HG02970 (cell line): ENCODE measurements around the gene KCNMA1.
"Not testable (repeated sequence)": the region's sequence is repeated elsewhere in the genome, so short reads cannot be mapped to it uniquely, and the experiment has no call there.

Source experiments
- ATAC-seq: cut with Tn5 transposase; IDR thresholded peaks from one replicate; pipeline ENCODE4 v1.9.1; 2021; ENCODE audit warnings: mild to moderate bottlenecking, moderate library complexity, moderate number of reproducible peaks; ENCODE audit not compliant: unreplicated experiment, low FRiP score

Gene KCNMA1

GRCh38 chr10:77589703-77590102 lies 47.9 kb downstream of the KCNMA1 start:
- not testable (repeated sequence) for ATAC-seq

- ATAC-seq: no peak
These were observed 48.7 kb downstream of the KCNMA1 start for GRCh38 chr10:77588886-77589285.

DNA sequence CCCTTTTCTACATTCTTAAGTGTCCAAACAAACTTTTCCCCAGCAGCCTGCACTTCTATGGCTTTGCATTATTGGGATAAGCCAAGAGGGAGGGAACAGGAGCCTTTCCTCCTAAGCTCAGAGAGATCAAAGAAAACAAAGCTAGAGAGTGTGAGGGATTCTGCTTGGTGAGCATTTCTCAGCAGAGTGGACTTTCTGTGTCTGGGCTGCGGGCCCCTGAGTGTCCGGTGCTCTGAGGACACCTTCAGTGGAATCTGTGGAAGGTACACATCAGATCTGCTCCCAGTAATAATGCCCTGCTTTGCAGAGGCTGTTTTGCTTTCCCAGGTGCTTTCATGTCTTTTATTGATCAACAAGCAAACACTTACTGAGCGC lies 50.2 kb downstream of the KCNMA1 start:
- no peak for ATAC-seq

DNA sequence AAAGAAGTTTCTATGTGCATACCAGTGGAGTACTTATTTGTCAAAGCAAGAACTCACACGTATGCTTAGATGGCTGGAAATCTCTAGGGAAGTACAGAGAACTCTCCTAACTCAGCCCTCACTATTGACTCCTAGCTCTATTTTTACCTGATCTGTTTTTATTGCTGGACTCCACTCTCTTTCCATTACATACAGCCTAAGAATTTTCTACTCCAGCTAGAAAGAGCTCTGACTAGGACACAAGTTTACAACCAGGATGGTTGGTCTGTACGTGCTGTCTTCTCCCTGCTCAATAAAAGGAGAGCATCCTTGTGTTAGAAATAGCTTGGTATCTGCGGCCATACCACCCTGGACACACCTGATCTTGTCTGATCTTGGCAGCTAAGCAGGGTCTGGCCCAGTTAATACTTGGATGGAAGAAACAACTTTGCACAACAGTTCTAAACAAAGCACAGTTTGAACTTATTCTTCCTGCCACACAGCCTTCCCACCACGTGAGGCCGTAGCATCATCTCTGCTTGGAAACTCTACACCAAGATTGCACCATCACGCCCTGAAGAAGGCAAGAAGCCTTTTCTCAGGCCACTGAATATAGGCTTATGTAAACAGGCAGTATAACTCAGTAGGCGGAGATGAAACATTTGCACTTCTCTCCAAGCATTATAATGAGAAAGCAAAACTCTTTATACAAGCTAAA lies 50.7 kb downstream of the KCNMA1 start:
- ATAC-seq: no peak

DNA sequence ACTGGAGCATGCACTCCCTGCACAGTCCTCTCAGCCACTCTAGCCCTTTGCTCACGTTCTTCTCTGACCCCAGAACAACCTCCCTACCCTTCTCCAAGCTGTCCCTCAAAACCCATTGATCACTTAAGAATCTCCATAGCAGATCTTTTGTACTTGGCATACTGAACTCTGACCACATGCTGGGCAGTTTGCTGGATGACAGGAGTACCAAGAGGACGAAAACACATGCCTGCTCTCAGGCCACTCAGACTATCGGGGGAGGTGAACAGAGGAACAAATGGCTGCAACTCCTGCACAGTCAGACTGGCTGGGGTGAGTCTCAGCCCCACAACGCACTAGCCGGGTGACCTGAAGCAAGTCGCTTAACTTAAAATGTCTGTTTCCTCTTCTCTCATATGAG lies 52.7 kb downstream of the KCNMA1 start:
- no peak for ATAC-seq

DNA sequence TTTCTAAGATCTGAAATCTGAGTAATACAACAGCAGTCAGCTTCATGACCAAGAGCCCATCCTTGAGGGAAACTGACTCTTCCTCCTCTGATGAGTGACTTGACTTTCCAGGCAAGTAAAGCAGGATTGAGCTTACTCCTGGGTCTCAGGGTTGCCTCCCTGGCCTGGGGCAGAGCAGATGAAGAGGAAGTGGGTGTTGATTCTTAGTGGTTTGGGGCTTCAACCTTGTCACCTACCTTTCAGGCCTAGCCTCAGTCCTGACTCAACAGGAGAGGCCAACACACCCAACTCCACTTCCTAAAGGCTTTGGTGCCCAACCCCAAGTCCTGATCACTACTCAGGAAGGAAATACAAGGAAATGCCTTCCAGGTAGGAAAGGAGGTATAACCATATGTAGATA lies 54.1 kb downstream of the KCNMA1 start:
- no peak for ATAC-seq

DNA sequence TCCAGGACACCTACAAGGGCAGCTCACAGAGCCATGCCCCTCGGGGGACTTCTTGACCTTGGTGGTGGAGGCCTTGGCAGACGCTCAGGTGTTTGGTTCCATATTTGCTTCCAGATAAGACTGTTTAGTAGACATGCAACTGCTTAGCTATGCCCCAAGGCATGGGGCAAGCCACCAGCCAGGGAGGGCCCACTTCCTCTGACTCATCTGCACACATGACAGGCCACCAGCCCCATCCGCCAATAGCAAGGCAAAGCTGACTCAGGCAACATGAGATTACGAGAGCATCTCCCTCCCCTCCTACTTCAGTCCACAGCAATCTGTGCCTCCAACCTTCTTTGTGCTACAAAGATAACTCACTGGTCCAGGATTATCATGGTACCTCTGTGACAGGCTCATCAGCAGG lies 54.9 kb downstream of the KCNMA1 start:
- no peak for ATAC-seq

- ATAC-seq: no peak
These were observed 55.9 kb downstream of the KCNMA1 start for GRCh38 chr10:77581738-77582137.

DNA sequence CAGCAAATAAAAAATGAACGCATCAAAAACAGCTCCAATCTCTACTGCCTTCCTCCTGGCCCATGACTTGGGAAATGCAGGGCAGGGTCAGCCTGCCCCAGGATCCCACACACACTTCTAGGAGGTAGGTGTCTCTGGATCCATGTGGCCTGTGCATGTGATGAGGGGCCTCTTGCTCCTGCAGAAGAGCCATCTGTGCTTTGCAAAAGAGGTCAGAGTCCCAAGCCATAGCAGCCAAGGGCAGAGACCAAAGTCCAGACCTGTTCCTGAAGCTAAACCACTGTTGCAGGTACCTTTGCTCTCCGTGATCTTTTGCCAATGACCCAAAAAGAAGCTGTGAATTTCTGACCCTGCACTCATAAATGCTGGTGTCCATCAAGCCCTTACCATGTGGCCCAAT lies 57.1 kb downstream of the KCNMA1 start:
- ATAC-seq: no peak

DNA sequence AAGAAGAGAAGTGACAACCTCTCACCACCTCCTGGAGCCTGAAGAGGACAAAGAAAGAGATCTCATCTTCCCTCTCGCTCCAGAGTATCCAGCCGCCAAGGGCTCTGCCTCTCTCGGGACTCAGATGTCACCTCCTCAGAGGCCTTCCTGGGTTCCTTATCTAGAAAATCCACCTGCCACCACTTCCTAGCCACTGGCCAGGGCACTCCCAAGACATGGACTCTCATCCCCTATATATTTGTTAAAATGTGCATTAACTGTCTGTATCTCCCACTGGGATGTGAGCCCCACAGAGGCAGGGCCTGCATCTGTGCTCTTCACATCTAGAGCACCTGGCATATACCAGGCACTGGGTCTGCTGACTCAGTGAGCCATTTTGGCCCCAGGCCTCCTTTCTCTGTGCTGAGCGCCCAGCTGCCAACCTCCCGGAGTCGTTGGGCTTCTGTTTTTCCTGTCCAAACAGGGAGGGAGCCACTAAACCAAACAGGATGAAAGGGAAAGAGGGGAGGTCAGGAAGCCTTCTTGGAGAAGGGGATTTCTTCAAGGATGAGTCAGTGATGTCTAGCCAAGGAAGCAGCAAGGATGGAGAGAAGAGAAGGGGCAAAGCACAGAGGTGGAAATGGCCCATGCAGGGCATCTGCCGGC lies 58.9 kb downstream of the KCNMA1 start:
- no peak for ATAC-seq

GRCh38 chr10:77577666-77578229 lies 59.9 kb downstream of the KCNMA1 start:
- ATAC-seq: no peak

DNA sequence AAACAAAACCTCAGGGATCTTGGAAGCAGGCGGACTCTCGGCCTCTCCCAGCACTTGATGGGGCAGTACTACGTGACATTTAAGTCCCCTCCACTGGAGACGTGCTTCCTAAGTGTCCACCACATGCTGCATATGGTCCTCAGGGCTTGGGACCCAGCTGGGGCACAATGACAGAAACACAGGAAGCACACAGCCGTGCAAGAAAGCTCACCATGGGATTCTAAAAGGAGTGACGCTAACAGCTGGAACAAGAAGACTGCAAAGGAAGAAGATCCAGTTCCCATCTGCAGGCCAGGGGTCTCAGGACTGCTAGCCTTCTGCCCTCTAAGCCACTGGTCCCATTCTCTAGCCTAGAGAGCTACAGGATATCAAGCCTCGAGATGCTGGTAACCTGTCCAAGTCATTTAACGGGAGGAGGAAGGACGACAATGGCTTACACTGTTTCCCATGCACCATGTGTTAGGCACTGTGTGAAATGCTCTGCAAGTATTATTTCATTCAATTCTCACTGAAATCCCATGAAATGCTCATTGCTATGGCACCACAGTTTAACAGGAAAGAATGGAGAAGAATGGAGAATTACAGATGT lies 61.1 kb downstream of the KCNMA1 start:
- ATAC-seq: no peak

- ATAC-seq: no peak
These were observed 61.6 kb downstream of the KCNMA1 start for GRCh38 chr10:77576007-77576367.

- no peak for ATAC-seq
These were observed 62.2 kb downstream of the KCNMA1 start for GRCh38 chr10:77575271-77576006.

GRCh38 chr10:77574438-77574837 lies 63.2 kb downstream of the KCNMA1 start:
- ATAC-seq: no peak

GRCh38 chr10:77572520-77572919 lies 65.1 kb downstream of the KCNMA1 start:
- ATAC-seq: not testable (repeated sequence)

DNA sequence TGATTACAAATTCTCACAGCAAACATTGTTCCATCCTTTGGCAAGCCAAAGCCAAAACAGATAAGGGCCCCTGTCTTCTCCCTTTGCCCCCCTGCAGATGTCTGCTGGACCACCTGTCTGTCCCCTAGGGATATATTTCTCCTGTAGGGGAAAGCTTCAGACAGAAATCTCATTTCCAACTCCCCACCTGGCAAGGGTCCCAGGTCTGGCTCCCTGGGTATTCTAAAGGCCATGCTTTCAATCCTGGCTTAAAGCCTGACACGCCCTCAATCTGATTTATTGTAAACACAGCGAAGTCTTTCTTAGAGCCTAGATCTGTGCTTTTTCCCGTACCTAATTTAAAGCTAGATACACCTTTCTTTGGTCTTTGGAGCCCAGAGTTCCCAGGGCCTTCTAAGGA lies 66.1 kb downstream of the KCNMA1 start:
- ATAC-seq: no peak

DNA sequence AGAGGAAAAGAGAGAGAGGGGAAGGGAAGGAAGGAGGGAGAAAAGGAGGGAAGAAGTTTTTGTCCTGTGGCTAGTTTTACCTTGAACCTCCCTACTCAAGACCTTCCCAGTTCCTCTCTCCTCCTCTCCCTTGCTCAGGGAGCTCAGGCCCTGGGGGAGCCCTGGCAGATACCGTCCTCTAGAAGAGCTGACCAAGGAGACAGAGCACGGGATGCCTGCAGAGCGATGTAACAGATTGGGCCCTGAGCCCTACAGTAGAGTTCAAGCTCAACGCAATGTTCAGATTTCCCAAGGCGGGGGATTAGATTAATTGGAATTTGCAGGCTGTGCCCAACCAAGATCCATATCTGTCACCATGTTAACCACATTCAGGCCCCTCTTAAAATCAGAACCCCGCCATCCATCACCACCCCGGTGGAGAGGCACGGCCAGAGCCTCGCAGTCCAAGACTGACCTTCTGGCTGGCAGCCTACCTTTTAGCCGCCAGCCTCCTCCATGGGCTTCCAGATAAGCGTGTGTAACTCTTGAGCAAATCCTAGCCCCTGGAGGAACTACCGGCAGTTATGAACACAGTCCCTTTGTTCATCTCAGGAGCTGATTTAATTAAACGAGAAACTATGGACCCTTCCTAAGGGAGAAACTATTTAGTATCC lies 70.6 kb downstream of the KCNMA1 start:
- no peak for ATAC-seq

DNA sequence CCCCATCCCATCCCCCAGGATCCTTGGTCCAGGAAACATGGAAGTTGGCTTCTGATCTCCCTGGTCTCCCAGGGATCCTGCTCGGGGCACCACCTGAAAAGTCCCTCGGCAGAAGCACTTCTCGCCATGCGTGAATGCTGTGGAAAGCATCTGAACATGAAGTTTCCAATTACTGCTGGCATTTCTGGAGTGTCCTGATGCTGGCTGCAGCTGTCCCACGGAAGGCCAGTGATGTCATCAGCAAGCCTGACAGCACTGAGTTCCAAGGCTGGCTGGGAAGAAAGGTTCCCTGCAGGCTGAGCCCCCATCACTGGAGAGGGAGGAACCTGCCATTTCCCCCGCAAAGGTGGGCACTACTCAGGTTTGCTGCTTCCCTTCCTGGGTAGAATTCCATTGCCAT lies 71.4 kb downstream of the KCNMA1 start:
- ATAC-seq: no peak

- no peak for ATAC-seq
These were observed 72.0 kb downstream of the KCNMA1 start for GRCh38 chr10:77565590-77566023.
